Endothelial cell (in vitro differentiated cells): ENCODE measurements around the gene DHRS11. TPM values are rescaled to one million over a fixed set of nuclear protein-coding genes. Genes with fewer than 3 reads are reported as not detected.
"Not testable (repeated sequence)": the region's sequence is repeated elsewhere in the genome, so short reads cannot be mapped to it uniquely, and the experiment has no call there.

Source experiments
- DNase-seq: peaks from one replicate; pipeline ENCODE4 v3.0.0; 2021; ENCODE audit warnings: low spot score
- H3K27ac Mint-ChIP-seq: one replicate; pipeline ENCODE4 v1.8.0; 2021; ENCODE audit warnings: mixed read lengths, inconsistent platforms; ENCODE audit not compliant: unreplicated experiment
- H3K27me3 Mint-ChIP-seq: one replicate; pipeline ENCODE4 v1.8.0; 2021; ENCODE audit warnings: mild to moderate bottlenecking, moderate library complexity, mixed read lengths, inconsistent platforms; ENCODE audit not compliant: unreplicated experiment
- H3K36me3 Mint-ChIP-seq: one replicate; pipeline ENCODE4 v1.8.0; 2021; ENCODE audit warnings: mild to moderate bottlenecking, low read depth, mixed read lengths, inconsistent platforms; ENCODE audit not compliant: unreplicated experiment
- H3K4me1 Mint-ChIP-seq: one replicate; pipeline ENCODE4 v1.8.0; 2021; ENCODE audit warnings: mild to moderate bottlenecking, mixed read lengths, inconsistent platforms; ENCODE audit not compliant: unreplicated experiment
- H3K4me3 Mint-ChIP-seq: one replicate; pipeline ENCODE4 v1.8.0; 2021; ENCODE audit warnings: mild to moderate bottlenecking, mixed read lengths, inconsistent platforms; ENCODE audit not compliant: unreplicated experiment
- H3K9me3 Mint-ChIP-seq: one replicate; pipeline ENCODE4 v1.8.0; 2021; ENCODE audit warnings: mixed read lengths, inconsistent platforms; ENCODE audit not compliant: unreplicated experiment
- total RNA-seq: library from RNA; stranded (reverse); fragmentation: NEBNext Ultra II Directional; extraction: Animal tissue kit (Norgen Biotek cat#: 25700); gene quantifications from one replicate; pipeline ENCODE4 v1.2.1, GENCODE V29; 2021; ENCODE audit not compliant: unreplicated experiment
- TF ChIP-seq, protein P1 (sequence below): fragments of 200-600 bp; sonication (generic); IDR thresholded peaks from one replicate; pipeline ENCODE4 v1.5.0; 2021; ENCODE audit warnings: antibody characterized with exemption; ENCODE audit not compliant: unreplicated experiment

DHRS11 gene
- total RNA-seq, 1 donor from 2014 or later, result 3.9 TPM

DNA sequence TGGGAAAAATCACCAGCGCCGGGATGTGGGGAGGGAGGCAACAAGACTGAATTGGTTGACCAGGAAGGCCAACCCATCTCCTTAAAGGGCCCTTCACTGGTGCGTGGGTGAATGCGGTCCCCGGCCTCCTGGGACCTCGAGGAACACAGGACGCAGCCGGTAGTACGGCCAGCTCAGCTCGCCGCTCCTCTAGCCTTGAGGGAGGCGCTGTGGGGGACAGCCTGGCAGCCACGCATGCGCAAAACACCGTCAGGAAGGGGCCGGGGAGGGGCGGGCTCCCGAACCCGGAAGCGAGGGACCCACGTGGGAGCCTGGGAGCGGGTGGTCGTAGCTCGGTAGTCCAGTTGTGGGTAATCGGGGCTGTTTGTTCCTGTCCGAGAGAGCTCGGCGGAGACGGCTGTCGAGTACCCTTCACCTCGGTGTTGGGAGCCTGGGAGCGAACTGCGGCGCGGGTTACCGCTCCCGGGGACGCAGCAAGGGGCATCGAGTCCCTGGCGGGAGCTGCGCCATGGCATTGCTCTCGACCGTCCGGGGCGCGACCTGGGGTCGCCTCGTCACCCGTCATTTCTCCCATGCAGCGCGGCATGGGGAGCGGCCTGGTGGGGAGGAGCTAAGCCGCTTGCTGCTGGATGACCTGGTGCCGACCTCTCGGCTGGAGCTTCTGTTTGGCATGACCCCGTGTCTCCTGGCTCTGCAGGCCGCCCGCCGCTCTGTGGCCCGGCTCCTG, 9.8 kb downstream of the DHRS11 start, which contains the start of gene MRM1:
Gene MRM1 (plus strand): TSS at position 281 of the 727 bp plus-strand sequence. CDS start 228 bp downstream, at position 509.
- Mint-ChIP-seq H3K36me3 (no peaks in the 10 kb centered on the region), H3K27ac (peak within 1 kb of the TSS; percentile 88), H3K27me3 (peaks cover 4% of the 10 kb centered on the region), H3K9me3 (no peaks in the 10 kb centered on the region), H3K4me1 (peaks cover 15% of the 10 kb centered on the region), H3K4me3 (peak within 1 kb of the TSS; percentile 85)
- TF ChIP-seq, protein P1, sequence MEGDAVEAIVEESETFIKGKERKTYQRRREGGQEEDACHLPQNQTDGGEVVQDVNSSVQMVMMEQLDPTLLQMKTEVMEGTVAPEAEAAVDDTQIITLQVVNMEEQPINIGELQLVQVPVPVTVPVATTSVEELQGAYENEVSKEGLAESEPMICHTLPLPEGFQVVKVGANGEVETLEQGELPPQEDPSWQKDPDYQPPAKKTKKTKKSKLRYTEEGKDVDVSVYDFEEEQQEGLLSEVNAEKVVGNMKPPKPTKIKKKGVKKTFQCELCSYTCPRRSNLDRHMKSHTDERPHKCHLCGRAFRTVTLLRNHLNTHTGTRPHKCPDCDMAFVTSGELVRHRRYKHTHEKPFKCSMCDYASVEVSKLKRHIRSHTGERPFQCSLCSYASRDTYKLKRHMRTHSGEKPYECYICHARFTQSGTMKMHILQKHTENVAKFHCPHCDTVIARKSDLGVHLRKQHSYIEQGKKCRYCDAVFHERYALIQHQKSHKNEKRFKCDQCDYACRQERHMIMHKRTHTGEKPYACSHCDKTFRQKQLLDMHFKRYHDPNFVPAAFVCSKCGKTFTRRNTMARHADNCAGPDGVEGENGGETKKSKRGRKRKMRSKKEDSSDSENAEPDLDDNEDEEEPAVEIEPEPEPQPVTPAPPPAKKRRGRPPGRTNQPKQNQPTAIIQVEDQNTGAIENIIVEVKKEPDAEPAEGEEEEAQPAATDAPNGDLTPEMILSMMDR, result no peak
- peak; percentile 94 for DNase-seq

DNA sequence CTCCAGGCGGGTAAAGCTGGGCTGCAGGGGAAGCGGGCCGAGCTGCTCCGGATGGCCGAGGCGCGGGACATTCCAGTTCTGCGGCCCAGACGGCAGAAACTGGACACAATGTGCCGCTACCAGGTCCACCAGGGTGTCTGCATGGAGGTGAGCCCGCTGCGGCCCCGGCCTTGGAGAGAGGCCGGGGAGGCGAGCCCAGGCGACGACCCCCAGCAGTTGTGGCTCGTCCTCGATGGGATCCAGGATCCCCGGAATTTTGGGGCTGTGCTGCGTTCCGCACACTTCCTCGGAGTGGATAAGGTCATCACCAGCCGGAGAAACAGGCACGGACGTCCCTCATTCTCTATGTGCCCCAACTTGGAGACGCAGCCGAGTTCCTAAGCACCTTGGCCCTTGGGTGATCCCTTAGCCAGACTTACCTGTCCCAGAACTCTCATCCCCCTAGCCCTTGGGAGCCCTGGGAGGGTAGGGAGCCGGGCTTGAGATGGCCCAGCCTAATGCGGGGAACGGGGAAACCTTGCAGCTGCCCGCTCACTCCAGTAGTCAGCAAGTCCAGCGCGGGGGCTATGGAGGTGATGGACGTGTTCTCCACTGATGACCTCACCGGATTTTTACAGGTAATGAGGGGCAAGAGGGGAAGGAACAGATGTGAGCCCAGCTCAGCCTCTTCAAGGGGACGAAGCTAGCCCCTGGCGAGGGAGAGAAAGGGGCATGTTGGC, 10.5 kb downstream of the DHRS11 start:
- no peaks in the 10 kb centered on the region for H3K9me3 Mint-ChIP-seq
- H3K36me3 Mint-ChIP-seq, result no peaks in the 10 kb centered on the region
- H3K4me3 Mint-ChIP-seq, result peak overlapping the region; percentile 81
- H3K27ac Mint-ChIP-seq, result no peak overlapping the region
- TF ChIP-seq, protein P1, result no peak
- peaks cover 15% of the 10 kb centered on the region for H3K4me1 Mint-ChIP-seq
- H3K27me3 Mint-ChIP-seq, result peaks cover 4% of the 10 kb centered on the region
- DNase-seq, result no peak

DNA sequence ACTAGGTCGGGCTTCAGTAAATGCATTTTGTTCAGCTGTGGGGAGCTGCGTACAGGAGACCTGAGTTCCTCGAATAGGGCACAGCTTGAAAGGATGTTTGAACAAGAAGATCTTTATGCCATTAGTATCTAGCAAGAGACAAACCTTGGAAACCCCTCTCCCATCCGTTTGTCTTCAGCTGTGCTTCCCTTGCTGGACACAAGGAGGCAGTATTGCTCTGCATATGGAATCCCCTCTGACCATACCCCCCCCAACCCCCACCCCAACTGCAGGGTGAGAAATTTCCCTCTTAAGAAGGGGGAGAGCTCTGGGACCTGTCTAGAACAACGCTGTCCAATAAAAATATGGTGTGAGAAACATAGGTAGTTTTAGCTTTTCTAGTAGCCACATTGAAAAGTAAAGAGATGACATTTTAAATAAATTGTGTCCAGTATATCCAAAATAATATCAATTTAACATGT, 11.3 kb downstream of the DHRS11 start:
- Mint-ChIP-seq H3K27me3 (peaks cover 2% of the 10 kb centered on the region), H3K36me3 (no peaks in the 10 kb centered on the region), H3K4me1 (peaks cover 15% of the 10 kb centered on the region), H3K27ac (no peak overlapping the region), H3K4me3 (no peak overlapping the region), H3K9me3 (no peaks in the 10 kb centered on the region)
- TF ChIP-seq, protein P1, result peak; percentile 92
- DNase-seq, result peak; percentile 63

DNA sequence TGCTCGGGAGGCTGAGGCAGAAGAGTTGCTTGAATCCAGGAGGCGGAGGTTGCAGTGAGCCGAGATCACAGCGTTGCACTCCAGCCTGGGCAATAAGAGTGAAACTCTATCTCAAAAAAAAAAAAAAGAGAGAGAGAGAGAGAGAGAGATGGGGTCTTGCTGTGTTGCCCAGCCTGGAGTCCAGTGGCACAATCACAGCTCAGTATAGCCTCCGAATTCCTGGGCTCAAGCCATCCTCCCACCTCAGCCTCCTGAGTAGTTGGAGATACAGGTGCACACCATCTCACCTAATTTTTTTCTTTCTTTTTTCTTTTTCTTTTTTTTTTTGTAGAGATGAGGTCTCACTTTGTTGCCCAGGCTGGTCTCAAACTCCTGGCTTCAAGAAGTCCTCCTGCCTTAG, 13.3 kb downstream of the DHRS11 start:
- not testable (repeated sequence) for H3K9me3 Mint-ChIP-seq, H3K36me3 Mint-ChIP-seq, H3K27me3 Mint-ChIP-seq, DNase-seq, H3K27ac Mint-ChIP-seq, H3K4me3 Mint-ChIP-seq
- peaks cover 15% of the 10 kb centered on the region for H3K4me1 Mint-ChIP-seq

DNA sequence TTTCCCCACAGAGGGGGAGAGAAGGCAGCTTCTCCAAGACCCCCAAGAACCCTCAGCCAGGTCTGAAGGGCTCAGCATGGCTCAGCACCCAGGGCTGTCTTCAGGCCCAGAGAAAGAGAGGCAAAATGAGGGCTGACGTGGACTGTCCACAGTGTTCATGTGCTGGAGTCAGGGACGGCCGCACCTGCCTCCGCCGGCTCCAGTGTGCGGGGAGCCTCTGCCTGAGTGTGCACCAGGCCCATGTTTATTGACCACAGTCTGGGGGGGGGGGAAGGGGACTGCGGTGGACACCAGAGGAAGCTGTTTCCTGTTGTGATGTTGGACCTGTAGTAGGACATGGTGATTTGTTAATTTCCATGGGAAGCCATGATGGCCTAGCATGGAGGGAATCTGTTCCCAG, 16.6 kb downstream of the DHRS11 start:
- Mint-ChIP-seq H3K36me3 (no peaks in the 10 kb centered on the region), H3K27ac (no peak overlapping the region), H3K9me3 (no peaks in the 10 kb centered on the region), H3K4me1 (peaks cover 4% of the 10 kb centered on the region), H3K4me3 (no peak overlapping the region), H3K27me3 (peaks cover 5% of the 10 kb centered on the region)
- TF ChIP-seq, protein P1, result no peak
- DNase-seq, result no peak
